LNCaP clone FGC (cell line): ENCODE data around the gene NR5A1.

Experiments used
- DNase-seq: peaks from one replicate; pipeline ENCODE4 v3.0.0-alpha.2; 2011; ENCODE audit warnings: low read depth
- H3K4me3 ChIP-seq: 2 replicates; pipeline ENCODE4 v1.5.1; 2011; ENCODE audit warnings: mild to moderate bottlenecking, low read depth, low read length, control low read depth
- TF ChIP-seq, protein P1 (sequence below): IDR thresholded peaks from 2 replicates; pipeline ENCODE4 v1.5.1; 2012; ENCODE audit warnings: mild to moderate bottlenecking; ENCODE audit not compliant: control insufficient read depth, insufficient read depth; ENCODE audit errors: extremely low read depth

NR5A1 gene

DNA sequence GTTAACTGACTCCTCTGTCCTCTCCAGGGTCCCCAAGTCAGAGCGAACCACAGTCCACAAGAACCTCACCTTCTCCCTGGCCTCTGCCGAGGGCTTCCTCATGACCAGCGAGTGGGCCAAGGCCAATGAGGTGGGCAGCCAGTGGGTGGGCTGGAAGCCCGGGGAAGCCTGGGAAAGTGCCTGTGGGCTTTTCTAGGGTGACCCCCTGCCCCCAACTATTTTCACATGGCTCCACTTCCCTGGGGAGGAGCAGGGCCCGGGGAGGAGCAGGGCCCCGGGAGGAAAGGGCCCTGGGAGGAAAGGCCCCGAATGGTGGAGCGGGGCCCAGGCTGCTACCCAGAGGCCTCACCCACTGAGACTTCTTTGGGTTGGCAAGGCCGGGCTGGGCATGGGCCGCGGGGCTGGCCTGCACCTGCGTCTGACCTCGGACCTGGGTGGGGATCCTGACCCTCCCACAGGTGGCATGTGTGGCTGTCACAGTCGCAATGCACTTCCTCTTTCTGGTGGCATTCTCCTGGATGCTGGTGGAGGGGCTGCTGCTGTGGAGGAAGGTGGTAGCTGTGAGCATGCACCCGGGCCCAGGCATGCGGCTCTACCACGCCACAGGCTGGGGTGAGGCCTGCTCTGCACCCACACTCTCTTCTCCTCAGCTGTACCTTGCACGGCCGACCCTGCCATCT, 39.0 kb downstream of the NR5A1 start:
- no peak for DNase-seq
- TF ChIP-seq, protein P1, sequence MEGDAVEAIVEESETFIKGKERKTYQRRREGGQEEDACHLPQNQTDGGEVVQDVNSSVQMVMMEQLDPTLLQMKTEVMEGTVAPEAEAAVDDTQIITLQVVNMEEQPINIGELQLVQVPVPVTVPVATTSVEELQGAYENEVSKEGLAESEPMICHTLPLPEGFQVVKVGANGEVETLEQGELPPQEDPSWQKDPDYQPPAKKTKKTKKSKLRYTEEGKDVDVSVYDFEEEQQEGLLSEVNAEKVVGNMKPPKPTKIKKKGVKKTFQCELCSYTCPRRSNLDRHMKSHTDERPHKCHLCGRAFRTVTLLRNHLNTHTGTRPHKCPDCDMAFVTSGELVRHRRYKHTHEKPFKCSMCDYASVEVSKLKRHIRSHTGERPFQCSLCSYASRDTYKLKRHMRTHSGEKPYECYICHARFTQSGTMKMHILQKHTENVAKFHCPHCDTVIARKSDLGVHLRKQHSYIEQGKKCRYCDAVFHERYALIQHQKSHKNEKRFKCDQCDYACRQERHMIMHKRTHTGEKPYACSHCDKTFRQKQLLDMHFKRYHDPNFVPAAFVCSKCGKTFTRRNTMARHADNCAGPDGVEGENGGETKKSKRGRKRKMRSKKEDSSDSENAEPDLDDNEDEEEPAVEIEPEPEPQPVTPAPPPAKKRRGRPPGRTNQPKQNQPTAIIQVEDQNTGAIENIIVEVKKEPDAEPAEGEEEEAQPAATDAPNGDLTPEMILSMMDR, result no peak
- no peak overlapping the region for H3K4me3 ChIP-seq

DNA sequence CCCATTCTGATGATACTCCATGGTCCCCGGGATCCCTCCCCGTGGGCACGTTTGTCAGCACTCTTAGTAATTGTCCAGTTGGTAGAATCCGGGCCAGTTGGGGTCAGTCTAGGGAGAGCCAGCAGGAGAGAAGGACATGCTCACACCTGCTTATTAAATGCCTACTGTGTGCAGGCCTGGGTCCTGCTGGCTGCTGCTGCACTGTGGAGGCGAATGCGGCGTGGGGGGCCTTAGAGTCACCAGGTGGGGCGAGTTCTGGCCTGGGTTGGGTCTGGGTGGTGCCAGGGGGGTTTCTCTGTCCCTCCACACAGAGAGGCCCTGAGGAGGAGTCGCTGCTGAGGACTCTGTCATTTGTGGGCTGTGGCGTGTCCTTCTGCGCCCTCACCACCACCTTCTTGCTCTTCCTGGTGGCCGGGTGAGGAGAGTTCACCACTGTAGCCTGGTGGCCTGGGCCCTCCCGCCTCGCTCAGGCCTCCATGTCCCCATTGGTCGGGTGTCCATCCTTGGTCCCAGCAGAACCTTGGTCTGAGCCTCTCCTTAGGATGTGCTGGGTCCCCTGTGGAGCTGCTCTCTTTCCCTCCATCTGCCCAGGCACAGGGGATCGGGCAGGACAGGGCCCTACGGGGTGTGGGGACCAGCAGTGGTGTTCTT, 39.7 kb downstream of the NR5A1 start:
- no peak overlapping the region for H3K4me3 ChIP-seq
- no peak for DNase-seq
- TF ChIP-seq, protein P1, result no peak

DNA sequence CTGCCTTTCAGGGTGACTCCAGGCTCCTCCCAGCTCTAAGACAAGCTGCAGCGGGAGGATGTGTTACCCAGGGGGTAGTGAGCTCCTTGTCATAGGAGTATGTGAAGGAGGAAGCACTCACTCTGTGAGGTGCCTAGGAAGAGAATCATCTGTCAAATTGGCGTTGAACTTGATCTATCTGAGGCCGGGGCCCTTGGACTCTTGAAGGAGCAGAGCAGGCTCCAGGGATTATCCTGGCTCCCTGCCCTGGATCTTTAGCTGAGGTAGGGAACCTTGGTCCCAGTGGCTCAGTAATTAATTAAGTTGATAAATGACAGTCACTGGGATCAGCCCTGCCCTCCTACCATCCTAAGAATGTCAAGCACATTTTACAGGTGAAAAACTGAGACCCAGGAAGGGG, 41.5 kb downstream of the NR5A1 start:
- H3K4me3 ChIP-seq, result no peak overlapping the region
- DNase-seq, result no peak
- TF ChIP-seq, protein P1, result no peak

DNA sequence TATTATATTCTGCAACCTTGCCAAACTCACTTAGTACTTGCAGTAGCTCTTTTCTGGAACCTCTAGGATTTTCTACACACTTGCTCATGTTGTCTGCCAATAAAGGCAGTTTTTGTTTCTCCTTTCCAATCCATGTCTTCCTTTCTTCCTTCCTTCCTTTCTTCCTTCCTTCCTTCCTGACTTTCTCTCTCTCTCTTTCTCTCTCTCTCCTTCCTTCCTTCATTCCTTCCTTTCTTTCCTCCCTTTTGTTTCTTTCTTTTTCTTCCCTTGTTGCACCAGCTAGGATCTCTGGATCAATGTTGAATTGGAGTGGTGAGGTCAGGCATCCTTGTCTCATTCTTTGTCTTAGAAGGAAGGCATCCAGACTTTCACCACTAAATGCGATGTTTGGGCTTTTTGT, 44.5 kb downstream of the NR5A1 start:
- no peak overlapping the region for H3K4me3 ChIP-seq
- no peak for DNase-seq
- TF ChIP-seq, protein P1, result no peak

DNA sequence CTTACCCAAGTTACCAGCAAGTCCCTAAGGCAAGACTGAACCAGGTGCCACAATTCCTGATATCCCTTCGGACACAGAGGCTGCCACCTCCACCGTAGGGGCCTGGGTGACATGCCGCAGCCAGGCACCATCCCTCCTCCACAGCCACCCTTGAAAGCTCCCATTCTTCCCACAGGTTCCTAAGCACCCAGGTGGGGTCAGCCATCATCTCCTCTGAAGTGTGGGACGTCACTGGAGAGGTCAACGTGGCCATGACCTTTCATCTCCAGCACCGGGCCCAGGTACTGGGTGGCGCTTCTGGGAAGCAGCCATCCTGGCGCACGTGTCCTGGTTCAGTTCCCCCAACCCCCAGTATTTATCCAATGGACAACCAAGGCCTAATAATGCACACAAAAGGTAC, 48.8 kb downstream of the NR5A1 start:
- DNase-seq, result no peak
- TF ChIP-seq, protein P1, result no peak
- no peak overlapping the region for H3K4me3 ChIP-seq

DNA sequence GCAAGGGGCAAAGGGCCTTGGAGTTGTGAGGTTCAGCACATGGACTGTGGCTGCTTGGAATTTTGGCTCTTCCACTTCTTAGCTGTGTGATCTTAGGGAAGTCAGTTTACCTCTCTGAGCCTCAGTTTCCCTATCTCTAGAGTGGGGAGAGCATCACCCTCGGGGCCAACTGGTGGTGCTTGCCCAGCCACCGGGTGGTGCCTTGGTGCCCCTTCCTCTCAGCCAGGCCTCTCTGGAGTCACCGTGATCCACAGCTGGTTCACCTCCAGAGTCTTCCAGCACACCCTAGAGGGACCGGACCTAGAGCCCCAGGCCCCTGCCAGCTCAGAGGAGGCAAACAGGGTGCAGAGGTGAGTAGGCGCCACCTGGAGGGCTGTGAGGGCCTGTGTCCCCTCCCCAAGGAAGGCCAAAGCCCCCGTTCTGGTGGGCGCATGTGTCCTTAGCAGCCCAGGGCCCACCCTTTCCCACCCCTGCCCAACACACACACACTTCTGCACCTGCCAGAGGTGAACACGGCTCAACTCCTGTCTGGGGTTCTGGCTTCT, 49.2 kb downstream of the NR5A1 start:
- no peak overlapping the region for H3K4me3 ChIP-seq
- TF ChIP-seq, protein P1, result no peak
- DNase-seq, result no peak
